GM12875 (cell line): Measurements from ENCODE around the gene CAVIN2.
"Not testable (repeated sequence)": the region's sequence is repeated elsewhere in the genome, so short reads cannot be mapped to it uniquely, and the experiment has no call there.

Experiments
- H3K4me3 ChIP-seq: one replicate; pipeline ENCODE4 v1.5.1; 2011; ENCODE audit warnings: low read depth, low read length, control low read depth
- CTCF ChIP-seq: IDR thresholded peaks from 2 replicates; pipeline ENCODE4 v1.5.1; 2011; ENCODE audit warnings: low read depth, mild to moderate bottlenecking, control low read depth, inconsistent platforms, low read length, moderate library complexity, borderline replicate concordance; ENCODE audit not compliant: insufficient read depth

The CAVIN2 gene

GRCh38 chr2:191790737-191791136 is 56.2 kb downstream of the CAVIN2 start:
- no peak overlapping the region for H3K4me3 ChIP-seq

GRCh38 chr2:191789796-191790195 is 57.1 kb downstream of the CAVIN2 start:
- no peak for TF ChIP-seq CTCF
- no peak overlapping the region for H3K4me3 ChIP-seq

More at GRCh38 chr2:191790737-191791136, 56.2 kb downstream of the CAVIN2 start:
- TF ChIP-seq CTCF: no peak

DNA sequence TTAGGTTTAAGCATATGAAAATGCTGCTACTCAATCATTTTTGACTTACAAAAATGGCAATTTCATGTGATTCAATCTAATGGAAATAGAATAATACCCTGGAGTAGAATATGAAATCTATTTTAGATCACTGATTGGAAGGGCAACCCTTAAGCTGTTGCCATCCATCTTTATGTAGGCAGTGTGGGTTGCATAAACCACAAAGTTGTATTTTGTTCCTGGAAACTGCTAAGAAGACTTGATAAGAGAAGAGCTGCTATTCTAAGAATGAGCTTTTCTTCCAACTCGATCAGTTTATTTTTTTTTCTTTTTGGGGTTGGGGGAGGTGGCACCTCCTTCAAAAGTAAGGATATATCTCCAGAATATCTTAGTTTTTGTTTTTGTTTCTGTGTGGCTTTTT is 60.2 kb downstream of the CAVIN2 start:
- H3K4me3 ChIP-seq: no peak overlapping the region
- no peak for TF ChIP-seq CTCF

DNA sequence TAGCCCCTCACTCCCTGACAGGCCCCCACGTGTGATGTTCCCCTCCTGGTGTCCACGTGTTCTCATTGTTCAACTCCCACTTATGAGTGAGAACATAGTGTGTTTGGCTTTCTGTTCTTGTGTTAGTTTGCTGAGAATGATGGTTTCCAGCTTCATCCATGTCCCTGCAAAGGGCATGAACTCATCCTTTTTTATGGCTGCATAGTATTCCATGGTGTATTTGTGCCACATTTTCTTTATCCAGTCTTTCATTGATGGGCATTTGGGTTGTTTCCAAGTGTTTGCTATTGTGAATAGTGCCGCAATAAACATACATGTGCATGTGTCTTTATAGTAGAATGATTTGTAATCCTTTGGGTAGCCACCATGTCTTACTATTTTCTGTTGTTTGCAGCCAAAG is 61.2 kb downstream of the CAVIN2 start:
- not testable (repeated sequence) for H3K4me3 ChIP-seq
